ENCODE data around the gene EXOC3L1.

Gene EXOC3L1

GRCh38 chr16:67180166-67180565, 9.8 kb downstream of the EXOC3L1 start:
- no peak for DNase-seq (ENCODE audit: low read depth in 2 of 2)

- no peak for DNase-seq (ENCODE audit: low read depth in 2 of 2)
Observed at GRCh38 chr16:67179421-67180080, 10.4 kb downstream of the EXOC3L1 start.

GRCh38 chr16:67177743-67178699, 11.9 kb downstream of the EXOC3L1 start:
- peak in 1 of 2 donors; percentile 37 for DNase-seq (ENCODE audit: low read depth in 2 of 2)

- DNase-seq (ENCODE audit: low read depth in 2 of 2), result no peak
Observed at GRCh38 chr16:67176662-67177061, 13.3 kb downstream of the EXOC3L1 start.

- DNase-seq (ENCODE audit: low read depth in 2 of 2), result no peak
Observed at GRCh38 chr16:67174706-67175231, 15.2 kb downstream of the EXOC3L1 start.

GRCh38 chr16:67173808-67174705, 15.9 kb downstream of the EXOC3L1 start:
- peak; percentile 47 to 54 for DNase-seq (ENCODE audit: low read depth in 2 of 2)

- DNase-seq (ENCODE audit: low read depth in 2 of 2), result no peak
Observed at GRCh38 chr16:67173323-67173722, 16.6 kb downstream of the EXOC3L1 start.

- DNase-seq (ENCODE audit: low read depth in 2 of 2), result no peak
Observed at GRCh38 chr16:67170949-67171649, 18.8 kb downstream of the EXOC3L1 start.

- DNase-seq (ENCODE audit: low read depth in 2 of 2), result peak; percentile 41 to 56
Observed at GRCh38 chr16:67170168-67170948, 19.6 kb downstream of the EXOC3L1 start, which contains the start of gene NOL3. Gene NOL3 (plus strand): TSS chr16:67170538.

- no peak for DNase-seq (ENCODE audit: low read depth in 2 of 2)
Observed at GRCh38 chr16:67169642-67170167, 20.2 kb downstream of the EXOC3L1 start.

GRCh38 chr16:67169011-67169451, 20.9 kb downstream of the EXOC3L1 start:
- no peak for DNase-seq (ENCODE audit: low read depth in 2 of 2)

- DNase-seq (ENCODE audit: low read depth in 2 of 2), result no peak
Observed at GRCh38 chr16:67167588-67167987, 22.3 kb downstream of the EXOC3L1 start.

- DNase-seq (ENCODE audit: low read depth in 2 of 2), result no peak
Observed at GRCh38 chr16:67166598-67167168, 23.3 kb downstream of the EXOC3L1 start.

GRCh38 chr16:67166110-67166547, 23.8 kb downstream of the EXOC3L1 start:
- no peak for DNase-seq (ENCODE audit: low read depth in 2 of 2)

GRCh38 chr16:67165121-67166078, 24.5 kb downstream of the EXOC3L1 start:
- DNase-seq (ENCODE audit: low read depth in 2 of 2), result no peak

GRCh38 chr16:67164599-67165061, 25.3 kb downstream of the EXOC3L1 start, which contains the start of gene HSF4:
Gene HSF4 (plus strand): TSS chr16:67164745. CDS start chr16:67164812, 67 bp downstream.
- no peak for DNase-seq (ENCODE audit: low read depth in 2 of 2)

- no peak for DNase-seq (ENCODE audit: low read depth in 2 of 2)
Observed at GRCh38 chr16:67163999-67164558, 25.9 kb downstream of the EXOC3L1 start.
